RCC 7860 (cell line): ENCODE measurements around the gene ZNF581.

Source experiments
- DNase-seq: peaks from one replicate; pipeline ENCODE4 v3.0.0-alpha.2; 2015; ENCODE audit warnings: low spot score
- FAIRE-seq: peaks from 2 replicates; lab custom pipeline; 2012; peaks lifted over from hg19 to GRCh38; lab: Jason Lieb, UNC

Gene ZNF581

DNA sequence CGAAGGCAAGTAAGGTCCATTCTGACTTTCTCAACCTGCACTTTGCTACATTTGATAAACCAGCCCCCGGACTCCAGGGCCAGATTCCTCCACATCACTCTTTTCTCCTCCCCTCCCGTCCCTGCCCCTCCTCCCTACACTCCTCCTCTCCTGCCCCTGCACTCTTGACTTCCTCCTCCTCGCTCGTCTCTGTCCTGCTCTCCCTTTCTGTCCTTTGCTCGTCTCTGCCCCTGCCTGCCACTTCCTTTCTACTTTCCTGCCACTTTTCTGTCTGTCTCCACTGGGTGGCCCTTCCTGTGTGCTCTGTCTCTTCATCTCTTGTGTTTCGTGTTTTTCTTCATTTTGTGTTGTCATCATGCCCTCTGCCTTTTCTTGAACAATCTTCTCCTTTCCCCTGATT is 18.4 kb downstream of the ZNF581 start:
- FAIRE-seq (no peak), DNase-seq (no peak)

- FAIRE-seq = no peak
These were observed 20.5 kb downstream of the ZNF581 start for GRCh38 chr19:55663846-55664536.

DNA sequence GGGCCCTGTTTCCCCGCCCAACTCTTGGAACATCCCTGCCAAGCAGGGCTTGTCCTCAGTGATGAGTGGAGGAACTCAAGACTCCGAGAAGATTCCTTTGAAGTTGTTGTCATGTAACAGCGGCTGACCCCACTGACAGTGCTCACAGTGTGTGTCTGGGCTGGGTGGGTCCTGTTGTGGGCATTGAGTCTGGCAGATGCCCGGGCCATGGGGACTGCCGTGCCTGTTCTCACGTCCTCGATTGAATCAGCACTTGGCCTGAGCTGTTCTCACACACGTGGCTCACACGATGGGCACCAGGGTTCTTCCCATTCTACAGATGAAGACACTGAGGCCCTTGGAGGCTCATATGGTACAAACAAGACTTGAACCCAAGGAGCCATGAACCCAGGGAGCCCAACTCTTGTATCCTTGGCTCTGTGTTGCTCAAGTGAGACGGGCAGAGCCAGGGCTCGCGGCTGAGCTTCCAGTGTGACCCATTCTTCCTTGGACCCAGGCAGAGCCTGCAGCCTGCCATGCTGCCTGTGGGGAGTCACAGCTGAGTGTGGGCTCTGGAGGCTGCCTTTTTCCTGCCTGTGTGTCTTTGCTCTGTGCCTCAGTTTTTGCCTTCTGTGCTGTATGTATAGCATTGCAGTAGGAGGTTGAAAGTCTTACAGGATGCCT is 23.0 kb downstream of the ZNF581 start:
- FAIRE-seq = no peak
- no peak for DNase-seq

More at GRCh38 chr19:55663846-55664536, 20.5 kb downstream of the ZNF581 start:
- no peak for DNase-seq

GRCh38 chr19:55667006-55667381 is 23.5 kb downstream of the ZNF581 start:
- DNase-seq = no peak
- no peak for FAIRE-seq

- DNase-seq = no peak
- FAIRE-seq = no peak
These were observed 24.1 kb downstream of the ZNF581 start for GRCh38 chr19:55667511-55667910.

DNA sequence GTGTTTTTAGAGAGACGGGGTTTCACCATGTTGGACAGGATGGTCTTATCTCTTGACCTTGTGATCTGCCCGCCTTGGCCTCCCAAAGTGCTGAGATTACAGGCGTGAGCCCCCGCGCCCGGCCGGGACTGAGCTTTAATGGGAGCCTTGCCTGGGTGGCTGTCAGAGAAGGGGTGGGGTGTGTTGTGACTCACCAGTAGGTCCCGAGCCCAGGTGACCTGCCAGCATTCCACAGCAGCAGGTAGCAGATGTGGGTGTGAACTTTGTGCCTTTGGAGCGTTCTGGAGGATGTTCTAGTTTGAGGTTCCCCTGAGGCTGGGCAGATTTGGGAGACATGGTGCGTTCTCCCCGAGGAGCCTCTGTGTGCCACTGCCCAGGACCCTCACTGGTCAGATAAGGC is 24.5 kb downstream of the ZNF581 start:
- no peak for DNase-seq
- FAIRE-seq = no peak

DNA sequence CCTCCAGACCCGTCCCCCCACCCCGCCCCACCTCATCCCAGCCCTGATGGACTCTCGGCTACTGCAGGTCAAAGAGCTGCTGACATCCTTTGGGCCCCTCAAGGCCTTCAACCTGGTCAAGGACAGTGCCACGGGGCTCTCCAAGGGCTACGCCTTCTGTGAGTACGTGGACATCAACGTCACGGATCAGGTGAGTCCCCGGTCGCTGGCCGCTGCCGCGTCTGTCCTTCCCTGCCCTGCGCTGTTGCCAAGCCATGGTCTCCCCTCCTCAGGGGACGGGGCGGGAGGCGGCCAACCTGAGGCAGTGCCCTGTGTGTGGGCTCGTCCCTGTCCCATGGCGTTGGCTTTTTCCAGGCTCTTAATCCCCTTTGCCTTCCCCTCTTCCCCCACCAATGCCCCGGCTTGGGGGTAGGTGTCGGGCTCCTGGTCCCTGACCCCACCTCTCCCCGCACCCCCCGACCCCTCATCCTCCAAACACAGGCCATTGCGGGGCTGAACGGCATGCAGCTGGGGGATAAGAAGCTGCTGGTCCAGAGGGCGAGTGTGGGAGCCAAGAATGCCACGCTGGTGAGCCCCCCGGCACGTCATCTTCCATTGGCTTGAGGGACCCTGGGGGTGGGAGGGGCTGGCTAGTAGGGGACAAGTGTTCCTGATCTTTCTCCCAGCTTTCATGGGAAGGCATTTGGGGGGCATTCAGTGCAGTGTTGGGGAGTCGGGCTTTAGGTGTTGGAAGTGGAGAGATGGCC is 25.3 kb downstream of the ZNF581 start:
- FAIRE-seq (no peak), DNase-seq (no peak)

DNA sequence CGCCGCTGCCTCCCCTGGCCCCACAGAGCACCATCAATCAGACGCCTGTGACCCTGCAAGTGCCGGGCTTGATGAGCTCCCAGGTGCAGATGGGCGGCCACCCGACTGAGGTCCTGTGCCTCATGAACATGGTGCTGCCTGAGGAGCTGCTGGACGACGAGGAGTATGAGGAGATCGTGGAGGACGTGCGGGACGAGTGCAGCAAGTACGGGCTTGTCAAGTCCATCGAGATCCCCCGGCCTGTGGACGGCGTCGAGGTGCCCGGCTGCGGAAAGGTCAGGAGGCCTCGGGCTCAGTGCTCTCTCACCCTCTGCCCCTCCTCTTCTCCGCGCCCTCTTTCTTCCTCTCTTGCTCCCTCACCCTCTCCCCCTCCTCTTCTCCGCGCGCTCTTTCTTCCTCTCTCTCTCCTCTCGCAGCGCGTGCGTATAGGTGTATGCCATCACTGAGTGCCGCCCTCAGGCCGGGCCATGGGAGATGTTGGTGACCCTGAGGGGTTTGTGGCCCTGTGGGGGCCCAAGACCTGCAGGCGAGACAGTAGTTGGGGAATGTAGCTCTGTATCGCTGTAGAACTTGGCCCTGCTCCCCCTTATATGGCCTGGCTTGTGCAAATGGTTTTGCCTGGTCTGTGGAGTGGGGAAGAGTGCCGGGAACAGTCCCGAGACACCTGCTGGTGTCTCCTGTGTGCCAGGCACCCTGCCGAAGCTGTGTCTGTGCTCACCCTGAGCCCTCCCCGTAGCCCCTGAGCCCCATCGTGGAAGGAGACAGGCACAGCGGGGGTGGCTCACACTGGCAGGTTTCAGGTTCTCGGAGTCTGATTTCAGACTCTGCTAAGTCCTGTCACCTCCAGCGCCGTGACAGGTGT is 26.2 kb downstream of the ZNF581 start:
- no peak for FAIRE-seq

DNA sequence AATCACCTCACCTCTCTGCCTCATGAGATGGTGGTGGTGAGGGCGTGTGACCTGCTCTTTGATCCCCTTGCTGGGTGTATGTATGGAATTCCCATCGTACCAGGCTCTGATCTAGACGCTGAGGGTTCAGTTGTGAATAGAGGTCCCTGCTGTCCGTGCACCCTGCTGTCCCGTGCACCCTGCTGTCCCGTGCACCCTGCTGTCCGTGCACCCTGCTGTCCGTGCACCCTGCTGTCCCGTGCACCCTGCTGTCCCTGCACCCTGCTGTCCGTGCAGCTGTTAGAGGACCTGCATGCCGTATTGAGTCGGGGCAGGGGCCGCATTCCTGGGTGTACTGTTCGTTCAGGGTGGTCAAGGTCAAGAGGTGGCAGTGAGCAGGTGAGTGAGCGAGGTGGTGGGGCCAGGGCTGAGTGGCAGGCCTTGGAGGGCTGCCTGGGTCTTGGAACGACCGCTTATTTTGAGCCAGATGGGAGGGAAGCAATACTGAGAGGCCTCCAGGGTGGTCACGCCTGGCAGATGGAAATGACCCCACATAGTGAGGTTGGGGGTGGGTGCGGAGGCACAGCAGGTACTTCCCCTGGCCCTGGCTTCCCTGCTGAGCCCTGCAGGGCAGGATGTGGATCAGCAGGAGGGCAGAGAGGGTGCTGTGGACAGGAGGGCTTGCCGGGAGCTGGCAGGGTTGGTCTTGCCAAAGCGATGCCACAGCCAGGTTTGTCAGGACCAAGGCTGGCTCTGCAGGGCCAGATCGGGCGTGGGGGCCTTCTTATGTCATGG is 27.0 kb downstream of the ZNF581 start:
- FAIRE-seq = no peak
- no peak for DNase-seq

More for the DNA sequence above, 26.2 kb downstream of the ZNF581 start:
- no peak for DNase-seq

DNA sequence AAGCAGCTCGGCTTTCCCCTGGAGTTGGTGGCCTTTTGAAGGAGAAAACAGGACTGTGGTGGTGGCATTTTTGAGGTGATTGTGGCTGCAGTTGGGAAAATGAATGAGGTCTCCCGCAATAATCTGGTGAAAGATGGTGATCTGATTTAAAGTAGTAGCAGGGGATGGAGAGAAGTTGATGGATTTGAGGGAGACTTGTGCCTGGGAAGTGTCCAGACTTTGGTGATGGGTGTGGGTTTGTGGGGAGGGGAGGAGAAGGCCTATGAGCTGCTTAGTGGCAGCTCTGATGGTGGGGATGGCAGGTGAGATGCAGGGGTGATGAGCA is 27.6 kb downstream of the ZNF581 start:
- FAIRE-seq (no peak), DNase-seq (no peak)

GRCh38 chr19:55672418-55672817 is 29.0 kb downstream of the ZNF581 start:
- DNase-seq = no peak
- FAIRE-seq = no peak

- DNase-seq (no peak), FAIRE-seq (no peak)
These were observed 30.0 kb downstream of the ZNF581 start for GRCh38 chr19:55673465-55673864.

DNA sequence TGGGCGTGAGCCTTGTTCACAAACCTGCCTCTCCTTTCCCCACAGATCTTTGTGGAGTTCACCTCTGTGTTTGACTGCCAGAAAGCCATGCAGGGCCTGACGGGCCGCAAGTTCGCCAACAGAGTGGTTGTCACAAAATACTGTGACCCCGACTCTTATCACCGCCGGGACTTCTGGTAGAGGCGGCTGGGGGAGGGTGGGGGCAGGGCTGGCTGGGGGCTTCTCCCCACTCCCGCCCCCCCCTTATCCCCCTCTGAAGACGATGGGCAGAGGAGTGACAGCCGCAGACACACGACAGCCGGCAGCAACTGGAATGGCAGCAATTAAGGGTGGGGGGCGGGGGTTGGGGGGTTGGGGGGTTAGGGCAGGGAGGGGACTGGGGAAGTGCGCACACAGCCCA is 30.4 kb downstream of the ZNF581 start:
- no peak for FAIRE-seq
- no peak for DNase-seq

GRCh38 chr19:55674459-55674840 is 31.0 kb downstream of the ZNF581 start:
- FAIRE-seq = no peak
- no peak for DNase-seq

DNA sequence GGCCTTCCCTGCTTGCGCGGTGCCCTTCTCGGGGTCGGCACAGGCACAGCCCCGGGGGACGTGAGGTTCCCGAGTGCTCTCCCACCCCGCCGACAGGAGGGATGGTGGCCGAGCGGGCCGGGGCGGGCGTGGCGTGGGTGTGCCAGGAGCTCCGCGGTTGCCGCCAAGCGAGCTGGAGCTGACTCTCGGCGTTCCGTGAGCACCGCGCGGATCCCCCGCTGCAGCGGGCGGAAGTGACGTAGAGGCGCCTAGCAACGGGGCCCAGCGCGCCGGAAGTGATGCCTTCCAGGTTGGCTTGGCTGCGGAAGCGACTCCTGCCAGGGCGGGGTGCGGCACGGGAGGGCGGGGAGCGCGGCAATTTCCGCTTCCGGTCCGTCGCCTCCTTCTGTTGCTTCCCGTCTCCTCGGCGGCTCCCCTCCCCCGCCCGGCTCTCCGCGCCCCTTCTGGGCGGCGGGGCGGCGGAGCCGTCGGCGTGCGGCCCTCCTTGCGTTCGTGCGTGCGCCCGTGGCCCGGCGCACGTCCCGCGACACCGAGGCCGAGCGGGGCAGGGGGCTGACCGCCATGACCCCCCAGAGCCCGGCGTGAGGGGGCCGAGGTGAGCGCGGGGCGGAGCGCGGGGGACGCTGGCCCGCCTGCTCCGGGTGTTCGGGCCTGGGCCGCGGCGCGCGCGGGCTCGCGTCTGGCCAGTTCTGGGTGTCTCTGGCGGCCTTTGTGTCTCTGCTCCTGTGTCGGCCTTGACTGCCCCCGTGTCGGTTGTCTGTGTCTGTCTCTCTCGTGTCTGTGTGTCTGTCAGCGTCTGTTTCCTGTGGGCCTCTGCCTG is 31.6 kb downstream of the ZNF581 start, which contains the start of gene EPN1:
Gene EPN1, plus strand, starts transcription at position 386 of the 820 bp plus-strand sequence. CDS start 3,402 bp downstream, outside the sequence.
- no peak for FAIRE-seq

DNA sequence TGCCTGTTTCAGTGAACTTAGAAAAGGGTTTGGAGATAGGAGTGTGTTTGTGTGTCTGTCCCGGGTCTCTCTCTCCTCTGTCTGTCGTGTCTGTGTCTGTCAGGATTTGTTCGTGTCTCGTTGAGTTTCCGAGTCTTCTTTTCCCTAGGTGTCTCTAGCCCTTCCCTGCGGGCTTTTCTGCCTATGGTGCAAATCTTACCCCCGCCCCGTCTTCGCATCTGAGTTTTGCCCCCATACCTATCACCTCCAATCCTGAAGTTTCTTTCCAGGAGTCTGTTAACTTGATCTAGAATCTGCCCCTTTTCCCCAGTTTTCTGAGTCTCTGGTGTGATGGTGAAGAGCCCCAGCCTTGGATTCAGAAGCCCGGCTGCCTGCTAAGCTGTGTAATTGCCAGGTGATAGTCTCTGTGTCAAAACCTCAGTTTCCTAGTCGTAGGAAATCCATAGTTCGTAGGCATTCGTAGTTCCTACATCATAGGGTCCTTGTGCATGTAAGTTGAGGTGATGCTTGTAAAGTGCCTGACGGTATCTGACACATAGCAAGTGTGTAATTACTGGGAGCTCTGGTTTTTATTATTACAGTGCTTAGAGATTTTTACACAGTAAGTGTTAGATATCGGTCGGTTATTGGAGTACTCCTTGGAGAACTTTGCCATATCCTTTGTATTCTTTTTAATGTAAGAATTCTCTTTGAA is 32.4 kb downstream of the ZNF581 start:
- no peak for DNase-seq
- FAIRE-seq = no peak

More for the DNA sequence above, 31.6 kb downstream of the ZNF581 start, which contains the start of gene EPN1:
- DNase-seq = peak; percentile 84

- DNase-seq (no peak), FAIRE-seq (no peak)
These were observed 32.9 kb downstream of the ZNF581 start for GRCh38 chr19:55676383-55676782.

DNA sequence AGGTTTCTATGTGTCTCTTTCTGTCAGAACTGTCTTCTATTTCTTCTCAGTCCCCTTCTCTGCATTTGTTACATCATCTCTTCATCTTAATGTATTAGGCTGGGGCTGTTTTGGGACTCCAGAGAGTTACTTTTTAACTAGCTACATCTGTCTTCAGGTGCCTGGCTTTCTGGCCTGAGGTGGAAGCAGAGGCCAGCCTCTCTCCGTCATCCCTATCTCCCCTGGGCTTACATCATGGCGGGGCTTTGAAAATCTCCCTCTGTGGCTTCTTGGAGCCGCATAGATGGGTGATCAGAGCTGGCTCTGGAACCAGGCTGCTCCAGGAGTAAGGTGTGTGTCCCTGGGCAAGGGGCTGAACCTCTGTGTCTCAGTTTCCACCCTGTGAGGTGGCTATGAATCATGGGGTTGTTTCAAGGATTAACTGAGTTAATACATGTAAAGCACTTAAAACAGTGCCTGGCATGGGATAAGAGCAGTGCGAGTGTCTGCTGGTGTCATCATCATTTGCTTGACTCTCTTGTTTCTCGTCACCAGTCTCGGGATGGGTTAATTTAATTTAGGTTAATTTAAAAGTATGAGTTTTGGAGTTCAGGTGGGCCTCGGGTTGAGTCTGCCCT is 33.5 kb downstream of the ZNF581 start:
- FAIRE-seq = no peak
- DNase-seq = no peak
